MM.1S (cell line): ENCODE results near the gene CFAP251.
A peak's percentile ranks its signal among the peaks of the same experiment; 100 is the strongest.

Experiments used
- DNase-seq: peaks from one replicate; pipeline ENCODE4 v3.0.0-alpha.2; 2015
- H2AFZ ChIP-seq: fragments of 300-600 bp; sonication (generic); 2 replicates; pipeline ENCODE4 v1.6.0; 2016; ENCODE audit warnings: antibody characterized with exemption, low read length
- H3F3A ChIP-seq: fragments of 300-600 bp; sonication (generic); 2 replicates; pipeline ENCODE4 v1.6.1; 2016; ENCODE audit warnings: mild to moderate bottlenecking, antibody characterized with exemption, low read length, moderate library complexity, mixed read lengths; ENCODE audit not compliant: insufficient read depth
- H3K27ac ChIP-seq: fragments of 300-600 bp; sonication (generic); 2 replicates; pipeline ENCODE4 v1.5.1; 2016; ENCODE audit warnings: mild to moderate bottlenecking, low read length
- H3K27me3 ChIP-seq: fragments of 300-600 bp; sonication (generic); replicated peaks from 2 replicates; pipeline ENCODE4 v1.6.0; 2016; ENCODE audit warnings: low read length; ENCODE audit not compliant: insufficient read depth
- H3K36me3 ChIP-seq: fragments of 300-600 bp; sonication (generic); replicated peaks from 2 replicates; pipeline ENCODE4 v1.6.1; 2016; ENCODE audit warnings: mild to moderate bottlenecking, low read length, mixed read lengths; ENCODE audit not compliant: insufficient read depth
- H3K4me1 ChIP-seq: fragments of 300-600 bp; sonication (generic); 2 replicates; pipeline ENCODE4 v1.6.1; 2016; ENCODE audit warnings: low read length, mixed read lengths
- H3K4me2 ChIP-seq: fragments of 300-600 bp; sonication (generic); 2 replicates; pipeline ENCODE4 v1.6.0; 2016; ENCODE audit warnings: low read depth, low read length
- H3K4me3 ChIP-seq: fragments of 300-600 bp; sonication (generic); 2 replicates; pipeline ENCODE4 v1.5.1; 2016; ENCODE audit warnings: low read length, mixed read lengths
- H3K79me2 ChIP-seq: fragments of 300-600 bp; sonication (generic); 2 replicates; pipeline ENCODE4 v1.6.1; 2016; ENCODE audit warnings: mixed run types, low read length, mixed read lengths
- H3K9ac ChIP-seq: fragments of 300-600 bp; sonication (generic); 2 replicates; pipeline ENCODE4 v1.6.1; 2016; ENCODE audit warnings: low read length, mixed read lengths
- H3K9me2 ChIP-seq: fragments of 300-600 bp; sonication (generic); replicated peaks from 2 replicates; pipeline ENCODE4 v1.6.1; 2016; ENCODE audit warnings: mild to moderate bottlenecking, low read length, mixed read lengths; ENCODE audit not compliant: insufficient read depth
- H3K9me3 ChIP-seq: fragments of 300-600 bp; sonication (generic); replicated peaks from 2 replicates; pipeline ENCODE4 v1.6.1; 2016; ENCODE audit warnings: mild to moderate bottlenecking, low read length, mixed read lengths; ENCODE audit not compliant: insufficient read depth
- H4K20me1 ChIP-seq: fragments of 300-600 bp; sonication (generic); 2 replicates; pipeline ENCODE4 v1.6.1; 2016; ENCODE audit warnings: mild to moderate bottlenecking, low read length, moderate library complexity, mixed read lengths; ENCODE audit not compliant: insufficient read depth
- EZH2 ChIP-seq: fragments of 300-600 bp; sonication (generic); optimal IDR thresholded peaks from 2 replicates; pipeline ENCODE3; 2017; ENCODE audit warnings: low read depth, mild to moderate bottlenecking, antibody characterized with exemption, low read length, mixed read lengths
- EZH2phosphoT487 ChIP-seq: fragments of 300-600 bp; sonication (generic); IDR thresholded peaks from 2 replicates; pipeline ENCODE4 v1.6.1; 2018; ENCODE audit warnings: antibody characterized with exemption, low read length
- TF ChIP-seq, protein P1 (sequence below): fragments of 300-600 bp; sonication (generic); IDR thresholded peaks from 2 replicates; pipeline ENCODE4 v1.5.1; 2016; ENCODE audit warnings: antibody characterized with exemption, low read length, mixed read lengths

The CFAP251 gene

DNA sequence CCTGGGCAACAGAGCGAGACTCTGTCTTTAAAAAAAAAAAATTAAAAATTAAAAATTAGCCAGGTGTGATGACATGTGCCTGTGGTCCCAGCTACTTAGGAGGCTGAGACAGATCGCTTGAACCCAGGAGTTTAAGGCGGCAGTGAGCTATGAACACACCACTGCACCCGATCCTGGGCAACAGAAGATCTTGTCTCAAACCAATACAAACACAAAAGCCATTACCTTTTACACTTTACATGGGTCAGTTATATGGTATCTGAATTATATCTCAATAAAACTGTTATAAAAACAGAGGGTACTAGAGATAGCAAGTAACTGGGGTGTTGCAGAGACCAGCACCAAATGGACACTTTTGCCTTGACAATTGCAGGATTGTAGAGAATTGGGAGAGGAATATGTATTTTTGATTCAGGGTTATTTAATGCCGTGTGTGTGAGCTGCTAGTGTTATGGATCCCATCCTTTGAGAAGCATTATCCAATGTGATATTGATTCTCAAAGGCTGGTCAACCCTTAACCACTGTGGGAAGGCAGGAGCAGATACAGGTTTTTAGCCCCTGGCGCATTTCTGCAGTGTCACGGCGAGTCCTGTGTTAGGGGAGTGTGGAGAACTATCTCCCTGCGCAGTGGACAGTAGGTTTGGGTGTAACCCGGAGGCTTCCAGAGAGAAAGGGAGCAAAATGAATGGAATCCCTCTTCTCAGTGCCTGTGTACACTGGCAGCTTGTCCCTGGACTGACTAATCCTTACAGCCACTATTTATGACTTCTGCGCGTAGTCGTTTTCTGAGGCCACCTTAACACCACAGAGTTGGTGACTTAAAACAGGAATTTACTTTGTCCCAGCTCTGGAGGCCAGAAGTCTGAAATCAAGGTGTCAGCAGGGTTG is 25.5 kb upstream of the CFAP251 start:
- peaks cover 14% of the 10 kb centered on the region; the same call in 1 of the 2 replicates for H3K4me1 ChIP-seq
- DNase-seq = no peak
- no peaks in the 10 kb centered on the region for H3K9me2 ChIP-seq
- no peak overlapping the region for H3K4me3 ChIP-seq
- TF ChIP-seq EZH2 = no peak
- TF ChIP-seq, protein P1, sequence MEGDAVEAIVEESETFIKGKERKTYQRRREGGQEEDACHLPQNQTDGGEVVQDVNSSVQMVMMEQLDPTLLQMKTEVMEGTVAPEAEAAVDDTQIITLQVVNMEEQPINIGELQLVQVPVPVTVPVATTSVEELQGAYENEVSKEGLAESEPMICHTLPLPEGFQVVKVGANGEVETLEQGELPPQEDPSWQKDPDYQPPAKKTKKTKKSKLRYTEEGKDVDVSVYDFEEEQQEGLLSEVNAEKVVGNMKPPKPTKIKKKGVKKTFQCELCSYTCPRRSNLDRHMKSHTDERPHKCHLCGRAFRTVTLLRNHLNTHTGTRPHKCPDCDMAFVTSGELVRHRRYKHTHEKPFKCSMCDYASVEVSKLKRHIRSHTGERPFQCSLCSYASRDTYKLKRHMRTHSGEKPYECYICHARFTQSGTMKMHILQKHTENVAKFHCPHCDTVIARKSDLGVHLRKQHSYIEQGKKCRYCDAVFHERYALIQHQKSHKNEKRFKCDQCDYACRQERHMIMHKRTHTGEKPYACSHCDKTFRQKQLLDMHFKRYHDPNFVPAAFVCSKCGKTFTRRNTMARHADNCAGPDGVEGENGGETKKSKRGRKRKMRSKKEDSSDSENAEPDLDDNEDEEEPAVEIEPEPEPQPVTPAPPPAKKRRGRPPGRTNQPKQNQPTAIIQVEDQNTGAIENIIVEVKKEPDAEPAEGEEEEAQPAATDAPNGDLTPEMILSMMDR = no peak
- H3K27ac ChIP-seq = no peak overlapping the region; the same call in 1 of the 2 replicates
- H3K27me3 ChIP-seq = no peaks in the 10 kb centered on the region
- no peak overlapping the region for H2AFZ ChIP-seq
- no peaks in the 10 kb centered on the region for H4K20me1 ChIP-seq
- H3K4me2 ChIP-seq = peak overlapping the region; percentile 32; the same call in 1 of the 2 replicates
- peaks cover 8% of the 10 kb centered on the region for H3F3A ChIP-seq
- no peak overlapping the region for H3K9ac ChIP-seq
- H3K79me2 ChIP-seq = peaks cover 44% of the 10 kb centered on the region
- H3K36me3 ChIP-seq = no peaks in the 10 kb centered on the region; the same call in 1 of the 2 replicates
- no peaks in the 10 kb centered on the region for H3K9me3 ChIP-seq

DNA sequence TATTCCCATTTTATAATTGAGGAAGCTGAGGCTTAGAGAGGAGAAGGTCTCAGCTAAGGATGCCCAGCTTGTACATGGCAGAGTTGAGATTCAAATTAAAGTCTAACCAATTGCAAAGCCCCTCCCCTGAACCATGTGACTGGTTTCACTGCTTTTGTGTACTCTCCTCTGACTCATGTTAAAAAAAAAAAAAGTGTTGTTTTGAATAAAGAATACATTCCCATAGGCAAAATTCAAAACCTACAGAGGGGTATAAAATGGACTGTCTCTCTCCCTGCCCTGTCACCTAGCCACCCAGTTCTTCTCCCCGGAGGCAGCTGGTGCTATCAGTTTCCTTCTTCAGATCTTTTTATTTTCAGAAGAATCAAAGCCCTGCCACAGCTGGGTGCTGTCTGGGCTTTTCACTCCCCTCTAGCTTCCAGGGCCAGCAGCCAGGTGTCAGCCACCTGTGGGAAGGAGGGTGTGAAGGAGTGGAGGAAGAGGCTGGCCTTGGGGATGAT is 24.4 kb upstream of the CFAP251 start:
- Histone ChIP-seq H3K4me3 (no peak overlapping the region), H3K4me1 (peaks cover 14% of the 10 kb centered on the region; the same call in 1 of the 2 replicates), H3F3A (peaks cover 4% of the 10 kb centered on the region), H3K36me3 (no peaks in the 10 kb centered on the region; the same call in 1 of the 2 replicates), H3K9me2 (no peaks in the 10 kb centered on the region), H3K27me3 (no peaks in the 10 kb centered on the region), H3K9me3 (no peaks in the 10 kb centered on the region), H2AFZ (no peak overlapping the region), H3K79me2 (peaks cover 43% of the 10 kb centered on the region), H3K27ac (peak overlapping the region; percentile 35; the same call in 1 of the 2 replicates), H3K9ac (no peak overlapping the region), H3K4me2 (peak overlapping the region; percentile 32; the same call in 1 of the 2 replicates), H4K20me1 (no peaks in the 10 kb centered on the region)
- peak; percentile 46 for DNase-seq
- no peak for TF ChIP-seq EZH2phosphoT487
- no peak for TF ChIP-seq EZH2

DNA sequence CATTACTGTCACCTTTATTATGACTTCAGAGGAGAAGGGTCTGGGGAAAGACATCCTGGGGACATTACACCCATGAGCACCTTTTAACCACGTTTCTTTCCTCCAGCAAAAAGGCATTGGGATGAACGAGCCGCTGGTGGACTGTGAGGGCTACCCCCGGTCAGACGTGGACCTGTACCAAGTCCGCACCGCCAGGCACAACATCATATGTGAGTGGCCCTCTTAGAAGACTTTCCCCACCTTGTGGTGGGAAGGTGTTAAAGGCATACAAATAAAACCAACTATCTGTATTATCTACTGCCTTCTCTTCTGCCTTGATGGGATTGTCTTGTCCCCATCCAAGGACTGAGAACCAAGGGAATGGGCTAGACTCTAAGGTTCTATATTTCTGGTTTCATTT is 23.8 kb upstream of the CFAP251 start:
- Histone ChIP-seq H3K4me3 (no peak overlapping the region), H2AFZ (no peak overlapping the region), H3K9me2 (no peaks in the 10 kb centered on the region), H3K4me2 (no peak overlapping the region), H3K27ac (peak overlapping the region; percentile 35; the same call in 1 of the 2 replicates), H3K79me2 (peaks cover 37% of the 10 kb centered on the region), H3K4me1 (peaks cover 12% of the 10 kb centered on the region; the same call in 1 of the 2 replicates), H3K27me3 (no peaks in the 10 kb centered on the region), H3F3A (no peaks in the 10 kb centered on the region; the same call in 1 of the 2 replicates), H3K9me3 (no peaks in the 10 kb centered on the region), H4K20me1 (no peaks in the 10 kb centered on the region), H3K36me3 (no peaks in the 10 kb centered on the region; the same call in 1 of the 2 replicates), H3K9ac (no peak overlapping the region)
- DNase-seq = no peak
- no peak for TF ChIP-seq EZH2phosphoT487
- TF ChIP-seq EZH2 = no peak
- TF ChIP-seq, protein P1 = no peak
